SK-N-DZ (cell line): ENCODE data around the gene TCP10L.

Experiments
- small RNA-seq, 2 experiments: library from RNA; depleted of rRNA; stranded (forward); fragments of <200 nt; gene quantifications; one replicate each; pipeline ENCODE3, GENCODE V24; 2014

Gene TCP10L

Small RNAs within 50 kb of the gene (small RNA-seq; reads per million reads assigned to genes)
- gene RF00438 (0 to 0.03 reads per million in 2 experiments), gene RNA5SP490 (0.92 to 10.9 reads per million in 2 experiments)
